Amygdala (tissue), 56 donors: ENCODE data around the gene CACNG1.

ENCODE experiments used
- DNase-seq, 56 donors: peaks; one replicate each; lab custom pipeline; 2025; lab: John Stamatoyannopoulos, UW

CACNG1 gene

DNA sequence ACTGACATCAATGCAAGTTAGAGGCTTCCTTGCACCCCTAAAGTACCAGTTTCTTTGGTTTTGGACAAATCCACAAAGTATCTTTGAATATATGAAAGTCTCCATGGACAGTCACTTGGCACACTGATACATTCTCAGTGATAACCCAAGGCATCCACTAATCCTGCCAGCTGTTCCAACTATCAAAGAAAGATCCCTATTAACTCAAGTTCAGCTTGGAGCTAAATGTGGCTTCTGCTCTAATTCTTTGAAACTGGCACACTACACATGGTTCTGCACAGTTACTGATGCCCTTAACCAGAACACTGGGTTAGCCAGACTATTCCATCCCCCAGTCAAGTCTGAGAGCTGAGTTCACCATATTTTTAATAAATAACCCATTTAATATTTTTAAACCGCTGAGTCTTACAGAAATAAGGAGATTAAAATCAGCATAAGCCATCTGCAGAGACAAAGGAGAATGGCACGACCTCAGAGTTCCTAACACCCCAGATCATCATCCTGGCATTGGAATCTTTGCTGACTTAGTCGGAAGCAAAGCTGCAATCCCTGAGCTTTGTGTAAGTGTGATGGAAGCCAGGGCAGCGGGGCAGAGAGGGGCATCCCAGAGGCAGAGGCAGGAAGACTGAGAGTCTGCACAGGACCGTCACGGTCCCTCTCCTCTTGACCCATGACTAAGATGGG, 6.3 kb downstream of the CACNG1 start:
- no peak for DNase-seq

- DNase-seq = no peak
Measured at GRCh38 chr17:67051155-67051538, 6.8 kb downstream of the CACNG1 start.

GRCh38 chr17:67051837-67052236, 7.5 kb downstream of the CACNG1 start:
- no peak for DNase-seq

- no peak for DNase-seq
Measured at GRCh38 chr17:67052720-67053437, 8.5 kb downstream of the CACNG1 start.

- no peak for DNase-seq
Measured at GRCh38 chr17:67053438-67054000, 9.2 kb downstream of the CACNG1 start.

- no peak for DNase-seq
Measured at GRCh38 chr17:67054011-67054591, 9.7 kb downstream of the CACNG1 start.

- DNase-seq = no peak
Measured at GRCh38 chr17:67054608-67055007, 10.3 kb downstream of the CACNG1 start.

- no peak for DNase-seq
Measured at GRCh38 chr17:67055041-67055443, 10.7 kb downstream of the CACNG1 start.

GRCh38 chr17:67055811-67056745, 11.7 kb downstream of the CACNG1 start:
- DNase-seq = no peak

- DNase-seq = no peak
Measured at GRCh38 chr17:67056746-67057490, 12.6 kb downstream of the CACNG1 start.

- DNase-seq = no peak
Measured at GRCh38 chr17:67058036-67058435, 13.7 kb downstream of the CACNG1 start.

GRCh38 chr17:67059372-67059771, 15.0 kb downstream of the CACNG1 start:
- peak in 7 of 56 donors; percentile 6 to 33 (median 13) for DNase-seq

- no peak for DNase-seq
Measured at GRCh38 chr17:67063141-67063540, 18.8 kb downstream of the CACNG1 start.

- no peak for DNase-seq
Measured at GRCh38 chr17:67066717-67067116, 22.4 kb downstream of the CACNG1 start.

- DNase-seq = peak in 1 of 56 donors; percentile 6
Measured at GRCh38 chr17:67067571-67068482, 23.5 kb downstream of the CACNG1 start.

DNA sequence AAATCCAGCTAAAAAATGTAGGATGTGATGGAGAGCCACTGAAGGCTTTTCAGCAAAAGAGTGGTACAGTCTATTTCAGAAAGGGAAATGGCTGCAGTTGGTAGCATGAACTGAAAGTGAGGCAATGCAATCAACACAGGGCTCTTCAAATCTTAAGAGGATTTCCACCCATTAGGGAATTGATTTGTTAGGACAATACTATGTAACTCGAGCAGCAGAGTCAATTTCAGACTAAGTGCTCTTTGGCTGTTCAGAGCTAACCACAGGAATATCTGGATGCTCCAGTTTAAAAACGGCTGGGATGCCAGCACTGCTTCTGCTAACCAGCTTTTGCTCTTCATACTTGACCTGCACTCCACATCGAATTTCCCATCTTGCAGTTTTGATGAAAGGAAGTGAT, 24.6 kb downstream of the CACNG1 start:
- DNase-seq = no peak

- no peak for DNase-seq
Measured at GRCh38 chr17:67069603-67070136, 25.3 kb downstream of the CACNG1 start.

- DNase-seq = no peak
Measured at GRCh38 chr17:67071595-67071994, 27.2 kb downstream of the CACNG1 start.
